ENCODE results near the gene NLRC4. TPM values are rescaled to one million over a fixed set of nuclear protein-coding genes. Genes with fewer than 3 reads are reported as not detected.
A peak's percentile ranks its signal among the peaks of the same experiment; 100 is the strongest.

The NLRC4 gene
- total RNA-seq, 1 donor from 2014 or later: not detected

GRCh38 chr2:32237488-32237887 lies 27.2 kb downstream of the NLRC4 start:
- H3K27ac Mint-ChIP-seq: no peak overlapping the region
- H3K36me3 Mint-ChIP-seq: peaks cover 4% of the 10 kb centered on the region
- DNase-seq (ENCODE audit: extremely low spot score, unreplicated experiment): no peak
- H3K4me1 Mint-ChIP-seq (ENCODE audit: unreplicated experiment): peaks cover 17% of the 10 kb centered on the region
- no peak overlapping the region for H3K4me3 Mint-ChIP-seq
- no peak for TF ChIP-seq CTCF (conservative IDR thresholded peaks at IDR 0.05)
- no peaks in the 10 kb centered on the region for H3K9me3 Mint-ChIP-seq
- H3K27me3 Mint-ChIP-seq: no peaks in the 10 kb centered on the region

- H3K27me3 Mint-ChIP-seq: no peaks in the 10 kb centered on the region
- H3K27ac Mint-ChIP-seq: peak overlapping the region; percentile 71
- peak overlapping the region; percentile 59 for H3K4me3 Mint-ChIP-seq
- no peaks in the 10 kb centered on the region for H3K9me3 Mint-ChIP-seq
- no peak for DNase-seq (ENCODE audit: extremely low spot score, unreplicated experiment)
- peaks cover 17% of the 10 kb centered on the region for H3K4me1 Mint-ChIP-seq (ENCODE audit: unreplicated experiment)
- H3K36me3 Mint-ChIP-seq: peaks cover 4% of the 10 kb centered on the region
- TF ChIP-seq CTCF (conservative IDR thresholded peaks at IDR 0.05): no peak
These were observed 29.4 kb downstream of the NLRC4 start for GRCh38 chr2:32235315-32235714.

GRCh38 chr2:32231959-32232358 lies 32.7 kb downstream of the NLRC4 start:
- TF ChIP-seq CTCF (conservative IDR thresholded peaks at IDR 0.05): no peak
- Mint-ChIP-seq H3K27me3 (no peaks in the 10 kb centered on the region), H3K27ac (no peak overlapping the region), H3K9me3 (no peaks in the 10 kb centered on the region), H3K36me3 (peaks cover 8% of the 10 kb centered on the region), H3K4me1 (ENCODE audit: unreplicated experiment) (peaks cover 9% of the 10 kb centered on the region), H3K4me3 (no peak overlapping the region)
- DNase-seq (ENCODE audit: extremely low spot score, unreplicated experiment): no peak

GRCh38 chr2:32229635-32230034 lies 35.1 kb downstream of the NLRC4 start:
- DNase-seq (ENCODE audit: extremely low spot score, unreplicated experiment): no peak
- H3K36me3 Mint-ChIP-seq: peaks cover 11% of the 10 kb centered on the region
- no peaks in the 10 kb centered on the region for H3K27me3 Mint-ChIP-seq
- H3K9me3 Mint-ChIP-seq: no peaks in the 10 kb centered on the region
- no peak overlapping the region for H3K4me3 Mint-ChIP-seq
- TF ChIP-seq CTCF (conservative IDR thresholded peaks at IDR 0.05): no peak
- peaks cover 9% of the 10 kb centered on the region for H3K4me1 Mint-ChIP-seq (ENCODE audit: unreplicated experiment)
- H3K27ac Mint-ChIP-seq: peak overlapping the region; percentile 28

GRCh38 chr2:32228181-32228580 lies 36.5 kb downstream of the NLRC4 start:
- peaks cover 9% of the 10 kb centered on the region for H3K4me1 Mint-ChIP-seq (ENCODE audit: unreplicated experiment)
- peaks cover 12% of the 10 kb centered on the region for H3K36me3 Mint-ChIP-seq
- H3K27me3 Mint-ChIP-seq: no peaks in the 10 kb centered on the region
- DNase-seq (ENCODE audit: extremely low spot score, unreplicated experiment): no peak
- H3K9me3 Mint-ChIP-seq: no peaks in the 10 kb centered on the region
- no peak overlapping the region for H3K27ac Mint-ChIP-seq
- H3K4me3 Mint-ChIP-seq: no peak overlapping the region
- TF ChIP-seq CTCF (conservative IDR thresholded peaks at IDR 0.05): no peak

GRCh38 chr2:32227492-32227891 lies 37.2 kb downstream of the NLRC4 start:
- Mint-ChIP-seq H3K4me3 (no peak overlapping the region), H3K9me3 (no peaks in the 10 kb centered on the region), H3K4me1 (ENCODE audit: unreplicated experiment) (peaks cover 9% of the 10 kb centered on the region), H3K27me3 (no peaks in the 10 kb centered on the region), H3K36me3 (peaks cover 18% of the 10 kb centered on the region), H3K27ac (no peak overlapping the region)
- no peak for TF ChIP-seq CTCF (conservative IDR thresholded peaks at IDR 0.05)
- DNase-seq (ENCODE audit: extremely low spot score, unreplicated experiment): no peak
